ENCODE measurements around the gene SLCO2A1. TPM values are rescaled to one million over a fixed set of nuclear protein-coding genes. Genes with fewer than 3 reads are reported as not detected.

The SLCO2A1 gene
- total RNA-seq, 4 donors from 2014 or later: 8.4 to 68.5 (median 22.7) TPM

DNA sequence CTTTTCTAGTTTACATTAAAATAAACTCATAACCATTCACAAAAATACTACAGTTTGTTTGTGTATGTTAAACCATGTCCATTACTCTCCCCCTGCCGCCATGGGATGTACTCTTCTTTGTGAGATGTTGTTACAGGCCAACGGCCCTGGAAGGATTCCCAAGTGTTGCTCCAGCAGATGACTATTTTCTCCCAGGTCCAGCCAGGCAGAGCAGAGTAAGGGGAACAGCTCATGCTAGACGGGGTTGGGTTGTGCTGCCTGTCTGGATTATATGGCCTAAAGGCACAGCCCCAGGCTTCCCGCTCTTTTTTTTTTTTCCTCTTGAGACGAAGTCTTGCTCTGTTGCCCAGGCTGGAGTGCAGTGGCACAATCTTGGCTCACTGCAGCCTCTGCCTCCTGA lies 24.5 kb upstream of the SLCO2A1 start:
- intact Hi-C loops (cut with DNase I; ENCODE audit: low total_unique reads): no loop called here
- no peak overlapping the region for H3K4me3 ChIP-seq
- in situ Hi-C loops (cut with MboI; ENCODE audit: low pct_ligation_motif_present in 1 of 4, low pct_unique_long_range_greater_than_20kb in 1 of 4, low sequenced_read_pairs in 3 of 4): no loop called here
- H3K4me1 ChIP-seq: peaks cover 0 to 27% (median 10%) of the 10 kb centered on the region in 4 donors
- no peak overlapping the region for H3K27ac ChIP-seq
- 71 to 91% methylated on average over 2 to 5 of the region's 5 CpGs for WGBS, 2 donors (ENCODE audit: low coverage in 1 of 2)
- H3K36me3 ChIP-seq: no peaks in the 10 kb centered on the region
- H3K27me3 ChIP-seq: no peaks in the 10 kb centered on the region
- TF ChIP-seq POLR2AphosphoS5 (IDR thresholded peaks at IDR 0.05) (no peak), CTCF (IDR thresholded peaks at IDR 0.05) (no peak)
- no peak for DNase-seq
- no peaks in the 10 kb centered on the region for H3K9me3 ChIP-seq

DNA sequence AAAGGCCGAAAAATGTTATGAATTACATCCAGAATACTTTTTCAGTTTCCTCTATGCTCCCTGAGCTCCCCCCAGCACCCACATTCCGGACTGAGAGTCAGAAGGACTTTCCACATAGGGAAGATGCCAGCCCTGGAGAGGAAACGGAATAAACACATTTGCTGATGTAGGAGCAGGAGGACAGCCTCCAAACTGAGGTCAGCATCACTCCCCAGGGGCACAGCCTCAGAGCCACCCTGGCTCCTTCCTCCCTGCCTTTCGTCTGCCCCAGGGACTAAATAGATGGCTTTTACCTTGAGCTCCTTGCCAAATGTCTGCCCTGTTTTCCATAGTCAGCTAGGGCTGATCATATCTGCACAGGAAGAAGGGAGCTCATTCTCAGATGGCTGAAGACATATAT lies 22.6 kb upstream of the SLCO2A1 start:
- no peak overlapping the region for H3K27ac ChIP-seq

DNA sequence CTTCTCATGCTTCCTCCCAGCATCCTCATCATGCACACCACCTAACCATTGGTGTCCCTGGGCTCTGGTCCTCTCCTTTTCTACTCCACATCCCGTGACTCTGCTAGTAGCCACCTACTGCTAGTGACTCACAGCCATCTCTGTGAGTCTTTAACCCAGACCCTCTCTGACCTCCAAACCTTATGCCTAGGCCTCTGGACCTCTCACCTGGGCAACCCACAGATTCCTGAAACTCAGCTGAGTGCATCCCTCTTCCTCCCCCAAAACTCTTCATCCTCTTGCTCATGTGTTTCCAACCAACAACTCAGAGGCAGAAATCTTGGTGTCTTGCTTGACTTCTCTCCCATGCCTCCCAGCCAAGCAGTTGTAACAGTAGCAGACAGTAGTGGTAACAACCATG lies 20.0 kb upstream of the SLCO2A1 start:
- TF ChIP-seq CTCF (IDR thresholded peaks at IDR 0.05) (no peak), EP300 (IDR thresholded peaks at IDR 0.05; ENCODE audit: low read depth) (no peak), POLR2A (IDR thresholded peaks at IDR 0.05) (no peak), POLR2AphosphoS5 (IDR thresholded peaks at IDR 0.05) (no peak)
- no peak overlapping the region for H3K4me3 ChIP-seq
- no peaks in the 10 kb centered on the region for H3K36me3 ChIP-seq
- no peak for DNase-seq
- H3K9me3 ChIP-seq: peaks cover 0 to 3% of the 10 kb centered on the region in 2 donors
- no peaks in the 10 kb centered on the region for H3K27me3 ChIP-seq
- in situ Hi-C loops (cut with MboI; ENCODE audit: low pct_ligation_motif_present in 1 of 4, low pct_unique_long_range_greater_than_20kb in 1 of 4, low sequenced_read_pairs in 3 of 4) (no loop called here), intact Hi-C loops (cut with DNase I; ENCODE audit: low total_unique reads) (no loop called here)
- 85% methylated on average over 1 of the region's 1 CpG; no CpG with 5 or more reads in 1 of the 2 donors for WGBS, 2 donors (ENCODE audit: low coverage in 1 of 2)
- no peaks in the 10 kb centered on the region for H3K4me1 ChIP-seq
- no peak overlapping the region for H3K27ac ChIP-seq

More for the DNA sequence above, 22.6 kb upstream of the SLCO2A1 start:
- no peak for DNase-seq
- in situ Hi-C loops (cut with MboI; ENCODE audit: low pct_ligation_motif_present in 1 of 4, low pct_unique_long_range_greater_than_20kb in 1 of 4, low sequenced_read_pairs in 3 of 4): no loop called here
- 62 to 74% methylated on average over 4 of the region's 4 CpGs for WGBS, 2 donors (ENCODE audit: low coverage in 1 of 2)
- Histone ChIP-seq H3K9me3 (no peaks in the 10 kb centered on the region), H3K27me3 (no peaks in the 10 kb centered on the region), H3K36me3 (no peaks in the 10 kb centered on the region), H3K4me1 (peaks cover 0 to 13% (median 5%) of the 10 kb centered on the region in 4 donors), H3K4me3 (no peak overlapping the region)
- intact Hi-C loops (cut with DNase I; ENCODE audit: low total_unique reads): no loop called here
- TF ChIP-seq EP300 (IDR thresholded peaks at IDR 0.05; ENCODE audit: low read depth): no peak
- no peak for TF ChIP-seq CTCF (IDR thresholded peaks at IDR 0.05)

GRCh38 chr3:134048278-134048996 lies 18.7 kb upstream of the SLCO2A1 start:
- in situ Hi-C loops (cut with MboI; ENCODE audit: low pct_ligation_motif_present in 1 of 4, low pct_unique_long_range_greater_than_20kb in 1 of 4, low sequenced_read_pairs in 3 of 4): no loop called here
- no peak for DNase-seq
- intact Hi-C loops (cut with DNase I; ENCODE audit: low total_unique reads): no loop called here
- no peak for TF ChIP-seq POLR2AphosphoS5 (IDR thresholded peaks at IDR 0.05)
- no peak for TF ChIP-seq EP300 (IDR thresholded peaks at IDR 0.05; ENCODE audit: low read depth)
- no peak for TF ChIP-seq POLR2A (IDR thresholded peaks at IDR 0.05)
- TF ChIP-seq CTCF (IDR thresholded peaks at IDR 0.05): no peak
- Histone ChIP-seq H3K9me3 (peaks cover 0 to 8% of the 10 kb centered on the region in 2 donors), H3K27me3 (no peaks in the 10 kb centered on the region), H3K4me3 (no peak overlapping the region), H3K4me1 (no peaks in the 10 kb centered on the region), H3K27ac (no peak overlapping the region), H3K36me3 (no peaks in the 10 kb centered on the region)
- 87 to 89% methylated on average over 8 to 9 of the region's 9 CpGs for WGBS, 2 donors (ENCODE audit: low coverage in 1 of 2)
